Upper lobe of right lung (tissue), 1 donor: ENCODE measurements around the gene P2RX2. TPM values are rescaled to one million over a fixed set of nuclear protein-coding genes. Genes with fewer than 3 reads are reported as not detected.

Source experiments
- ATAC-seq: fragments of 200-7000 bp; cut with Tn5 transposase; one replicate; pipeline ENCODE4 v1.9.1; 2020; ENCODE audit warnings: mild to moderate bottlenecking, moderate library complexity
- DNase-seq: peaks from one replicate; pipeline ENCODE4 v3.0.0-alpha.2; 2020
- H3K27ac ChIP-seq: fragments of 200-600 bp; one replicate; pipeline ENCODE4 v1.8.0; 2022
- H3K27me3 ChIP-seq: fragments of 200-600 bp; one replicate; pipeline ENCODE4 v1.8.0; 2022; ENCODE audit warnings: mild to moderate bottlenecking
- H3K36me3 ChIP-seq: fragments of 200-600 bp; one replicate; pipeline ENCODE4 v1.8.0; 2022
- H3K4me1 ChIP-seq: fragments of 200-600 bp; one replicate; pipeline ENCODE4 v1.8.0; 2022
- H3K4me3 ChIP-seq: fragments of 200-600 bp; one replicate; pipeline ENCODE4 v1.8.0; 2022; ENCODE audit warnings: mild to moderate bottlenecking
- H3K9me3 ChIP-seq: fragments of 200-600 bp; one replicate; pipeline ENCODE4 v1.8.0; 2022
- intact Hi-C: fragments of 100-400 bp; cut with DNase I; formaldehyde crosslinking; loops from one replicate; pipeline ENCODE4 v1.11.0; 2022
- total RNA-seq: library from RNA; stranded (reverse); fragmentation: NEBNext Ultra II Directional; extraction: Animal tissue kit (Norgen Biotek cat#: 25700); gene quantifications from one replicate; pipeline ENCODE4 v1.2.1, GENCODE V29; 2021
- TF ChIP-seq, protein P1 (sequence below): fragments of 200-600 bp; IDR thresholded peaks from one replicate; pipeline ENCODE4 v1.8.0; 2022; ENCODE audit warnings: antibody characterized with exemption
- donor health status: DM: no; HTN: yes; CAD: no; lungs with severe emphysema.

P2RX2 gene
- total RNA-seq, 1 donor from 2014 or later: 0.55 TPM

DNA sequence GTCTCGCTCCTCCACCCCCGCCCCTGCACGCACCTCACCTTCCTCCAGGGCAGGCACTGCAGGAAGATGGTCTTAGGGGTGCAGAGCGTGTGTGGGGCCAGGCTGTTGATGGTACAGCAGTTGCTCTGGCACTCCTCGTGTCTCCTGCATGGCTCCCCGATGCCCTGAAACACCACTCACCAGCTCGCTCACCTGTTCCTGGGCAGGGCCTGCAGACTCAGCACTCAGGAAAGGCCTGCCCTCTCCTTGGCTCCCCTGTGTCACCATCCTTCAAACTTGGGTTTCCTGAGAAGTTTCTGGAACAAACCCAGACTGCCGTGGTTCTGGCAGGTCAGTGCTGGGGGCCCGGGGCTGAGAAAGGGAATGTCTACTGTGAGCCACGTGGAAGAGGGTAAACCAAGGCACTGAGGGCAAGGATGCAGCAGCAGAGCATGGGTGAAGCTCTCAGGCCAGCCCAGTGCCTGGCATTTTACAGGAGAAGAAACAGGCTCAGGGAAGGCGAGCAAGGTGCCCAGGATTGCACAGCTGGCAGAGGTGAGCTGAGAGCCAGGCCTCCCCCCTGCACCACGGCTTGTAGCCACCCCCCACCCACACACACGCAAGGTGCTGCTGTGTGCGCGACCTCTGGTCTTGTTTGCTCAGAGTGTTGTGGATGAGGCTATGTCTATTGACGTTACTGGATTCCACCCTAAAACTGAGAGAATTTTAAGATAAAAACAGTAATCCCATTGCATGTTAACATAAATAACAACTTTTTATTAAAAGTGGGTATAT, 13.7 kb upstream of the P2RX2 start:
- Histone ChIP-seq H3K36me3 (no peaks in the 10 kb centered on the region), H3K4me3 (peak overlapping the region; percentile 48), H3K27me3 (peaks cover 37% of the 10 kb centered on the region), H3K9me3 (no peaks in the 10 kb centered on the region), H3K4me1 (peaks cover 10% of the 10 kb centered on the region), H3K27ac (no peak overlapping the region)
- DNase-seq (no peak), ATAC-seq (no peak)
- TF ChIP-seq, protein P1, sequence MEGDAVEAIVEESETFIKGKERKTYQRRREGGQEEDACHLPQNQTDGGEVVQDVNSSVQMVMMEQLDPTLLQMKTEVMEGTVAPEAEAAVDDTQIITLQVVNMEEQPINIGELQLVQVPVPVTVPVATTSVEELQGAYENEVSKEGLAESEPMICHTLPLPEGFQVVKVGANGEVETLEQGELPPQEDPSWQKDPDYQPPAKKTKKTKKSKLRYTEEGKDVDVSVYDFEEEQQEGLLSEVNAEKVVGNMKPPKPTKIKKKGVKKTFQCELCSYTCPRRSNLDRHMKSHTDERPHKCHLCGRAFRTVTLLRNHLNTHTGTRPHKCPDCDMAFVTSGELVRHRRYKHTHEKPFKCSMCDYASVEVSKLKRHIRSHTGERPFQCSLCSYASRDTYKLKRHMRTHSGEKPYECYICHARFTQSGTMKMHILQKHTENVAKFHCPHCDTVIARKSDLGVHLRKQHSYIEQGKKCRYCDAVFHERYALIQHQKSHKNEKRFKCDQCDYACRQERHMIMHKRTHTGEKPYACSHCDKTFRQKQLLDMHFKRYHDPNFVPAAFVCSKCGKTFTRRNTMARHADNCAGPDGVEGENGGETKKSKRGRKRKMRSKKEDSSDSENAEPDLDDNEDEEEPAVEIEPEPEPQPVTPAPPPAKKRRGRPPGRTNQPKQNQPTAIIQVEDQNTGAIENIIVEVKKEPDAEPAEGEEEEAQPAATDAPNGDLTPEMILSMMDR: no peak
- intact Hi-C loops: no loop called here

DNA sequence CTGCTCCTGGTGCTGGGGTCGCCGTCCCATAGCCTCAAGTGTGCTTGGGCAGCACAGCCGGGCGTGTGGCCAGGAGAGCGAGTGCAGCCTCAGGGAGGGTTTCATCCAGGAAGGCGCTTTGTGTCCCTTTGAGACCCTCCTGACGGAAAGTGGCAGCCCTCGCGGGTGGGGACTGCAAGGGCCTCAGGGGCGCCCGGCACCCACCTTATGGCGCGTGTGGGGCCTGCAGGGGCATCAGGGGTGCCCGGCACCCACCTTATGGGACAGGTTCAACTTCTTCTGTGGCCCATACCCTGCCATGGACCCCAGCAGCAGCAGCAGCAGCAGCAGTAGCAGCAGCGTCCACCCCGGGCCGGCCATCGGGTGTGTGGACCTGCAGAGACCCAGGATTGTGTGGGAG, 12.7 kb upstream of the P2RX2 start:
- H3K36me3 ChIP-seq: no peaks in the 10 kb centered on the region
- H3K4me3 ChIP-seq: no peak overlapping the region
- ATAC-seq (no peak), DNase-seq (no peak)
- peaks cover 7% of the 10 kb centered on the region for H3K4me1 ChIP-seq
- TF ChIP-seq, protein P1: no peak
- no peaks in the 10 kb centered on the region for H3K9me3 ChIP-seq
- no peak overlapping the region for H3K27ac ChIP-seq
- H3K27me3 ChIP-seq: peaks cover 40% of the 10 kb centered on the region
- intact Hi-C loops: no loop called here

DNA sequence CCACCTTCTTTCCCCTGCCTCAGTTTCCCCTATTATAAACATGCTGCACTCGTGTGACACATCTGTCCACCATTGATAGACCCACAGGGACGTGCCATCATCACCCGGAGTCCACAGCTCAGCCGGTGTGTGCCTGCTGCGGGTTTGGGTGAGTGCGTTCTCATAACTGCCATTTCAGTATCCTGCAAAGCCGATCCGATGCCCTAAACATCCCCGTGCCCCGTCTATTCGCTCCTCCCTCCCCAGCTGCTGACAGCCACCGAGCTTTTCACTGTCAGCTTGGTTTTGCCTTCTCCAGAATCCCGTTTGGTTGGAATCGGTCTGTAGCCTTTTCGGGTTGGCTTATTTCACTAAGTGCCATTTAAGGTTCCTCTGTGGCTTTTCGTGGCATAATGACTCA, 12.1 kb upstream of the P2RX2 start:
- Histone ChIP-seq H3K36me3 (no peaks in the 10 kb centered on the region), H3K27me3 (peaks cover 40% of the 10 kb centered on the region), H3K27ac (no peak overlapping the region), H3K4me3 (no peak overlapping the region), H3K4me1 (peaks cover 4% of the 10 kb centered on the region), H3K9me3 (no peaks in the 10 kb centered on the region)
- intact Hi-C loops: no loop called here
- ATAC-seq: no peak
- DNase-seq: no peak
- TF ChIP-seq, protein P1: no peak

DNA sequence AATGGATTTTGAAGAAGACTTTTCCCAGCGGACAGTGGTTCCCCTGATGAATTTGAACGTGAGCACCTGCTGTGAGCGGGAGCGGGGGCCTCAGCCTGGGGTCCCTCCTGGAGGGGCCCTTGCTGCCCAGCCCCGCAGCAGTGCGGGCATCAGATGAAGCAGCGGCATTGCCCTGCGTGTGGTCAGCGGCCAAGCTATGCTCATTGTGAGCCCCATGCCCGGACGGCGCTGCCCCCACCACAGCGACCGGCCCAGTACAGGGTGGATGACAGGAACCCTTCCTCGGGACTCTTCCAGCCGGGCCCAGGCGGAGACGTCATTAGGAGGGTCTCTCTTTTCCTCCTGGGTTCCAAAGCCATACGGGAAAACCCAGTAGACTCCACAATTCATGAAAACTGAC, 11.6 kb upstream of the P2RX2 start:
- intact Hi-C loops: no loop called here
- H3K27ac ChIP-seq: no peak overlapping the region
- ATAC-seq (no peak), DNase-seq (no peak)
- TF ChIP-seq, protein P1: no peak
- no peaks in the 10 kb centered on the region for H3K36me3 ChIP-seq
- peaks cover 4% of the 10 kb centered on the region for H3K4me1 ChIP-seq
- no peak overlapping the region for H3K4me3 ChIP-seq
- no peaks in the 10 kb centered on the region for H3K9me3 ChIP-seq
- peaks cover 40% of the 10 kb centered on the region for H3K27me3 ChIP-seq

DNA sequence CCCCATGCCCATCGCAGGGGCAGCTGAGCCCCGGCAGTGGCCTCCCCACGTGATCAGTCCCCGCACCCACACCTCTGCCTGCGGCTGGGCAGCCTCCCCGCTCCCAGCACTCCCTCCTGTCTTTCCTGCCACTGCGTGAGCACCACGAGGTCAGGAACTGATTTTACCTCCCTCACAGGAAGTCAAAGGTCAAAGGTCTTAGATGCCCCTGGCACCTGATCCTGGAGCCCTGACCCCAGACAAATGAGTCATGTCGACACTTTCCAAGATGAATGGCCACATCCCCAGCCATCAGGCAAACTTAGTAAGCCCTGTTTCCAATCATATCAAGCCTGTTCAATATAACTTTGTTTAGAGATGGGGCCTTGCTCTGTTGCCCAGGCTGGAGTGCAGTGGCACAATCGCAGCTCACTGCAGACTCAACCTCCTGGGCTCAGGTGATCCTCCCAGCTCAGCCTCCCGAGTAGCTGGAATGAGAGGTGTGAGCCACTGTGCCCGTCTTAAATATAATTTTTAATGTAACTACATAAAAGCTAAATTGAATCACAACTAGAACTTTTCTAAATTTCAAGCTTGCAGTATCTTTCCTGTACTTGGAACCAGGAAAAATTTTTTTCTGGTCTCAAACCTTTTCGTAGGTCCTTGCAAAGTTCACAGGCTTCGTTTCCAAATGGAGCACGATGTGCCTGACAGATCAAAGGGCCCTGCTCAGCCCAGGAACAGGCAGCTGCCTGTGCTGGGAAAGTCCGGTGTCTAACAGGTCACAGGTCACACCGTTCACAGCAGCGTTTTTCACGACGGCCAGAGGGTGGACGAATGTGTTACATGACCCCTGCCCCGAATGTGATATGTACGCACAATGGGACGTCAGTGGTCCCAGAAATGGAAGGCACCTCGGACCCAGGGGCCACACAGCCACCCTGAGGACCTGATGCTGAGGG, 10.1 kb upstream of the P2RX2 start:
- Histone ChIP-seq H3K36me3 (no peaks in the 10 kb centered on the region), H3K27me3 (peaks cover 40% of the 10 kb centered on the region), H3K9me3 (no peaks in the 10 kb centered on the region), H3K4me1 (peaks cover 4% of the 10 kb centered on the region), H3K27ac (no peak overlapping the region), H3K4me3 (no peak overlapping the region)
- DNase-seq (no peak), ATAC-seq (no peak)
- intact Hi-C loops: no loop called here
- TF ChIP-seq, protein P1: no peak
